ENCODE measurements around the gene ITGA4. TPM values are rescaled to one million over a fixed set of nuclear protein-coding genes. Genes with fewer than 3 reads are reported as not detected.

Gene ITGA4
- polyA plus RNA-seq, 1 experiment: 16.7 TPM

- ChIA-PET POLR2A (no interaction called here), CTCF (interaction anchor here (1.0 kb wide), 1 partner anchor 27 kb away, joined by 4 read pairs; no protein-coding TSS in a partner anchor)
- H3K27ac ChIP-seq (ENCODE audit: low read depth, low read length): no peak overlapping the region
- TF ChIP-seq CTCF (IDR thresholded peaks at IDR 0.05; ENCODE audit: low read depth, low read length): no peak
- DNase-seq (ENCODE audit: low read depth, low spot score): no peak
- no peaks in the 10 kb centered on the region for H3K9me3 ChIP-seq (ENCODE audit: control insufficient read depth, insufficient read depth, low read length)
- no peak overlapping the region for H3K4me3 ChIP-seq (ENCODE audit: low read depth, low read length)
- no peaks in the 10 kb centered on the region for H3K27me3 ChIP-seq (ENCODE audit: control insufficient read depth, insufficient read depth, low read length)
Observed at GRCh38 chr2:181546086-181546485, 88.9 kb downstream of the ITGA4 start.

- no peaks in the 10 kb centered on the region for H3K27me3 ChIP-seq (ENCODE audit: control insufficient read depth, insufficient read depth, low read length)
- H3K27ac ChIP-seq (ENCODE audit: low read depth, low read length): no peak overlapping the region
- no peak overlapping the region for H3K4me3 ChIP-seq (ENCODE audit: low read depth, low read length)
- no peaks in the 10 kb centered on the region for H3K9me3 ChIP-seq (ENCODE audit: control insufficient read depth, insufficient read depth, low read length)
- ChIA-PET CTCF (no interaction called here), POLR2A (no interaction called here)
- DNase-seq (ENCODE audit: low read depth, low spot score): no peak
- TF ChIP-seq CTCF (IDR thresholded peaks at IDR 0.05; ENCODE audit: low read depth, low read length): no peak
Observed at GRCh38 chr2:181552808-181553207, 95.6 kb downstream of the ITGA4 start.

GRCh38 chr2:181553244-181553643 lies 96.1 kb downstream of the ITGA4 start:
- H3K27ac ChIP-seq (ENCODE audit: low read depth, low read length): no peak overlapping the region
- no peak overlapping the region for H3K4me3 ChIP-seq (ENCODE audit: low read depth, low read length)
- no peak for DNase-seq (ENCODE audit: low read depth, low spot score)
- POLR2A ChIA-PET: no interaction called here
- no peaks in the 10 kb centered on the region for H3K9me3 ChIP-seq (ENCODE audit: control insufficient read depth, insufficient read depth, low read length)
- TF ChIP-seq CTCF (IDR thresholded peaks at IDR 0.05; ENCODE audit: low read depth, low read length): no peak
- no peaks in the 10 kb centered on the region for H3K27me3 ChIP-seq (ENCODE audit: control insufficient read depth, insufficient read depth, low read length)
- CTCF ChIA-PET: no interaction called here

GRCh38 chr2:181554061-181554830 lies 97.1 kb downstream of the ITGA4 start:
- CTCF ChIA-PET: no interaction called here

More at GRCh38 chr2:181554061-181554830, 97.1 kb downstream of the ITGA4 start:
- Histone ChIP-seq H3K27me3 (ENCODE audit: control insufficient read depth, insufficient read depth, low read length) (no peaks in the 10 kb centered on the region), H3K4me3 (ENCODE audit: low read depth, low read length) (no peak overlapping the region), H3K27ac (ENCODE audit: low read depth, low read length) (no peak overlapping the region), H3K9me3 (ENCODE audit: control insufficient read depth, insufficient read depth, low read length) (no peaks in the 10 kb centered on the region)
- no peak for DNase-seq (ENCODE audit: low read depth, low spot score)
- TF ChIP-seq CTCF (IDR thresholded peaks at IDR 0.05; ENCODE audit: low read depth, low read length): no peak
- POLR2A ChIA-PET: no interaction called here

Data from AG04450 (cell line).